HG02763 (cell line): ENCODE data around the gene ZBTB20.
A peak's percentile ranks its signal among the peaks of the same experiment; 100 is the strongest.
"Not testable (repeated sequence)": the region's sequence is repeated elsewhere in the genome, so short reads cannot be mapped to it uniquely, and the experiment has no call there.

Source experiments
- ATAC-seq: cut with Tn5 transposase; IDR thresholded peaks from one replicate; pipeline ENCODE4 v1.9.1; 2021; ENCODE audit warnings: mild to moderate bottlenecking, moderate library complexity; ENCODE audit not compliant: unreplicated experiment

The ZBTB20 gene

GRCh38 chr3:115146418-115147328 lies at the start of gene ZBTB20:
TSS of gene ZBTB20 (minus strand) at chr3:115147288.
- ATAC-seq = peak; percentile 26

- ATAC-seq = no peak
These were observed 47.4 kb upstream of the ZBTB20 start for GRCh38 chr3:115194476-115194875.

GRCh38 chr3:115190747-115191146 lies 43.7 kb upstream of the ZBTB20 start:
- no peak for ATAC-seq

- ATAC-seq = peak; percentile 100
These were observed 40.2 kb upstream of the ZBTB20 start for GRCh38 chr3:115187149-115187757.

- ATAC-seq = peak; percentile 35
These were observed 39.5 kb upstream of the ZBTB20 start for GRCh38 chr3:115186351-115187148.

GRCh38 chr3:115184859-115185572 lies 37.9 kb upstream of the ZBTB20 start:
- ATAC-seq = not testable (repeated sequence)

- not testable (repeated sequence) for ATAC-seq
These were observed 31.8 kb upstream of the ZBTB20 start for GRCh38 chr3:115178930-115179329.

- no peak for ATAC-seq
These were observed 22.7 kb upstream of the ZBTB20 start for GRCh38 chr3:115169808-115170207.

- no peak for ATAC-seq
These were observed 18.6 kb upstream of the ZBTB20 start for GRCh38 chr3:115165701-115166100.

- no peak for ATAC-seq
These were observed 18.2 kb upstream of the ZBTB20 start for GRCh38 chr3:115165266-115165665.

GRCh38 chr3:115164374-115165221 lies 17.5 kb upstream of the ZBTB20 start:
- no peak for ATAC-seq

- ATAC-seq = no peak
These were observed 15.7 kb upstream of the ZBTB20 start for GRCh38 chr3:115162759-115163158.

- ATAC-seq = no peak
These were observed 14.8 kb upstream of the ZBTB20 start for GRCh38 chr3:115161866-115162265.

- ATAC-seq = no peak
These were observed 14.2 kb upstream of the ZBTB20 start for GRCh38 chr3:115161168-115161834.

GRCh38 chr3:115160295-115160694 lies 13.2 kb upstream of the ZBTB20 start:
- peak; percentile 100 for ATAC-seq

- ATAC-seq = no peak
These were observed 9.1 kb upstream of the ZBTB20 start for GRCh38 chr3:115156046-115156654.

- no peak for ATAC-seq
These were observed 7.5 kb upstream of the ZBTB20 start for GRCh38 chr3:115154611-115155010.

GRCh38 chr3:115151921-115152320 lies 4.8 kb upstream of the ZBTB20 start:
- ATAC-seq = no peak
